GM23338 (cell line): ENCODE data around the gene PCDHA7. TPM values are rescaled to one million over a fixed set of nuclear protein-coding genes. Genes with fewer than 3 reads are reported as not detected.

Experiments
- ATAC-seq: fragments of 200-7000 bp; cut with Tn5 transposase; 3 replicates; pipeline ENCODE4 v1.9.1; 2020
- DNase-seq: peaks from one replicate; pipeline ENCODE4 v3.0.0-alpha.2; 2015; ENCODE audit warnings: low spot score
- H2AFZ ChIP-seq: fragments of 200-600 bp; sonication (generic); 2 replicates; pipeline ENCODE4 v1.8.0; 2016; ENCODE audit warnings: antibody characterized with exemption, mild to moderate bottlenecking, moderate library complexity
- H3F3A ChIP-seq: fragments of 200-600 bp; sonication (generic); replicated peaks from 2 replicates; pipeline ENCODE4 v1.8.0; 2017; ENCODE audit warnings: antibody characterized with exemption, mixed run types, low read depth
- H3K27ac ChIP-seq: fragments of 200-600 bp; sonication (generic); 2 replicates; pipeline ENCODE4 v1.6.1; 2016; ENCODE audit warnings: low read depth
- H3K27me3 ChIP-seq: fragments of 200-600 bp; sonication (generic); 2 replicates; pipeline ENCODE4 v1.8.0; 2016; ENCODE audit warnings: mild to moderate bottlenecking, mixed run types, moderate library complexity; ENCODE audit not compliant: insufficient read depth
- H3K36me3 ChIP-seq: fragments of 200-600 bp; sonication (generic); 2 replicates; pipeline ENCODE4 v1.8.0; 2016; ENCODE audit warnings: mild to moderate bottlenecking; ENCODE audit not compliant: insufficient read depth
- H3K4me1 ChIP-seq: fragments of 200-600 bp; sonication (generic); 2 replicates; pipeline ENCODE4 v1.8.0; 2016; ENCODE audit warnings: mild to moderate bottlenecking, moderate library complexity; ENCODE audit not compliant: insufficient read depth
- H3K4me2 ChIP-seq: fragments of 200-600 bp; sonication (generic); 2 replicates; pipeline ENCODE4 v1.7.1; 2017; ENCODE audit warnings: mixed run types
- H3K4me3 ChIP-seq: fragments of 200-600 bp; sonication (generic); 2 replicates; pipeline ENCODE4 v1.6.1; 2016; ENCODE audit warnings: mixed run types
- H3K79me2 ChIP-seq: fragments of 200-600 bp; sonication (generic); replicated peaks from 2 replicates; pipeline ENCODE4 v1.8.0; 2017; ENCODE audit warnings: mild to moderate bottlenecking; ENCODE audit not compliant: insufficient read depth
- H3K9me2 ChIP-seq: fragments of 200-600 bp; sonication (generic); 2 replicates; pipeline ENCODE4 v1.8.0; 2017; ENCODE audit not compliant: insufficient read depth
- H4K20me1 ChIP-seq: fragments of 200-600 bp; sonication (generic); replicated peaks from 2 replicates; pipeline ENCODE4 v1.8.0; 2017; ENCODE audit warnings: mild to moderate bottlenecking; ENCODE audit not compliant: insufficient read depth
- H3K27ac Mint-ChIP-seq: 2 replicates; pipeline ENCODE4 v1.8.0; 2020; ENCODE audit warnings: inconsistent platforms, mild to moderate bottlenecking, moderate library complexity, mixed read lengths
- H3K27me3 Mint-ChIP-seq: 3 replicates; pipeline ENCODE4 v1.8.0; 2022; ENCODE audit warnings: low read depth, mild to moderate bottlenecking, moderate library complexity, mixed read lengths, inconsistent platforms; ENCODE audit not compliant: insufficient read depth, poor library complexity
- H3K36me3 Mint-ChIP-seq: 3 replicates; pipeline ENCODE4 v1.8.0; 2021; ENCODE audit warnings: low read depth, mild to moderate bottlenecking, inconsistent platforms, moderate library complexity, mixed read lengths
- H3K4me1 Mint-ChIP-seq: 3 replicates; pipeline ENCODE4 v1.8.0; 2020; ENCODE audit warnings: mild to moderate bottlenecking, inconsistent platforms, mixed read lengths
- H3K4me3 Mint-ChIP-seq: 3 replicates; pipeline ENCODE4 v1.8.0; 2021; ENCODE audit warnings: moderate library complexity, mild to moderate bottlenecking, inconsistent platforms, mixed read lengths
- H3K9me3 Mint-ChIP-seq: 3 replicates; pipeline ENCODE4 v1.8.0; 2020; ENCODE audit warnings: moderate library complexity, mild to moderate bottlenecking, inconsistent platforms, mixed read lengths
- STAT1 ChIP-seq: IDR thresholded peaks from one replicate; pipeline ENCODE4 v1.6.1; 2016; ENCODE audit warnings: antibody characterized with exemption; ENCODE audit not compliant: unreplicated experiment
- ZNF331 ChIP-seq: fragments of 250-450 bp; sonication (Bioruptor Pico); IDR thresholded peaks from 2 replicates; pipeline ENCODE4 v1.5.0; 2020; ENCODE audit warnings: low read depth, mild to moderate bottlenecking, moderate library complexity
- polyA plus RNA-seq: library from polyadenylated mRNA; unstranded; fragments of >200 nt; fragmentation: Nextera tagmentation; extraction: Ambion mirVana; gene quantifications from 2 replicates; pipeline ENCODE4 v1.2.1, GENCODE V29; 2016
- total RNA-seq: library from RNA; depleted of rRNA; stranded (reverse); fragments of >200 nt; shearing (Covaris generic); gene quantifications from 2 replicates; pipeline ENCODE4 v1.2.3, GENCODE V29; 2014
- TF ChIP-seq, protein P1 (sequence below): IDR thresholded peaks from one replicate; pipeline ENCODE4 v1.6.1; 2018; ENCODE audit warnings: antibody characterized with exemption; ENCODE audit not compliant: unreplicated experiment
- TF ChIP-seq, protein P2 (sequence below), 2 experiments: fragments of 200-600 bp in 1 of 2; sonication (generic) in 1 of 2; conservative IDR thresholded peaks; 2 replicates each; pipeline versions ENCODE4 v1.5.1 to v1.6.1; 2016 to 2017; ENCODE audit warnings: antibody characterized with exemption in 2 of 2, low read depth in 2 of 2, mild to moderate bottlenecking in 2 of 2, moderate library complexity in 1 of 2

Gene PCDHA7
- total and polyA plus RNA-seq, 2 experiments from 2014 or later: 1.7 to 6.9 TPM

DNA sequence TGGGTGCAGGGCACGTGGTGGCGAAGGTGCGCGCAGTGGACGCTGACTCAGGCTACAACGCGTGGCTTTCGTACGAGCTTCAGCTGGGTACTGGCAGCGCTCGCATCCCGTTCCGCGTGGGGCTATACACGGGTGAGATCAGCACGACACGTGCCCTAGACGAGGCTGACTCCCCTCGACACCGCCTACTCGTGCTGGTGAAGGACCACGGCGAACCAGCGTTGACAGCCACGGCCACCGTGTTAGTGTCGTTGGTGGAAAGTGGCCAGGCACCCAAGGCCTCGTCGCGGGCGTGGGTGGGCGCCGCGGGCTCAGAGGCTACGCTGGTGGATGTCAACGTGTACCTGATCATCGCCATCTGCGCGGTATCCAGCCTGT lies 37.4 kb upstream of the PCDHA7 start:
- no peaks in the 10 kb centered on the region for H3K79me2 ChIP-seq
- no peaks in the 10 kb centered on the region for H3K4me1 Mint-ChIP-seq
- no peaks in the 10 kb centered on the region for H3K36me3 ChIP-seq
- H3F3A ChIP-seq: no peaks in the 10 kb centered on the region
- H3K27me3 Mint-ChIP-seq: no peaks in the 10 kb centered on the region
- no peak overlapping the region for H3K27ac ChIP-seq
- H3K27ac Mint-ChIP-seq: no peak overlapping the region
- no peak overlapping the region for H3K4me3 Mint-ChIP-seq
- peaks cover 35% of the 10 kb centered on the region for H3K9me3 Mint-ChIP-seq
- H3K9me2 ChIP-seq: no peaks in the 10 kb centered on the region
- TF ChIP-seq STAT1 (no peak), ZNF331 (CRISPR knock-in tag) (no peak)
- H3K4me1 ChIP-seq: no peaks in the 10 kb centered on the region
- ATAC-seq: no peak
- DNase-seq: no peak
- no peak overlapping the region for H2AFZ ChIP-seq
- H3K4me3 ChIP-seq: no peak overlapping the region
- H3K4me2 ChIP-seq: no peak overlapping the region
- no peaks in the 10 kb centered on the region for H4K20me1 ChIP-seq
- peaks cover 34% of the 10 kb centered on the region for H3K36me3 Mint-ChIP-seq
- no peaks in the 10 kb centered on the region for H3K27me3 ChIP-seq

DNA sequence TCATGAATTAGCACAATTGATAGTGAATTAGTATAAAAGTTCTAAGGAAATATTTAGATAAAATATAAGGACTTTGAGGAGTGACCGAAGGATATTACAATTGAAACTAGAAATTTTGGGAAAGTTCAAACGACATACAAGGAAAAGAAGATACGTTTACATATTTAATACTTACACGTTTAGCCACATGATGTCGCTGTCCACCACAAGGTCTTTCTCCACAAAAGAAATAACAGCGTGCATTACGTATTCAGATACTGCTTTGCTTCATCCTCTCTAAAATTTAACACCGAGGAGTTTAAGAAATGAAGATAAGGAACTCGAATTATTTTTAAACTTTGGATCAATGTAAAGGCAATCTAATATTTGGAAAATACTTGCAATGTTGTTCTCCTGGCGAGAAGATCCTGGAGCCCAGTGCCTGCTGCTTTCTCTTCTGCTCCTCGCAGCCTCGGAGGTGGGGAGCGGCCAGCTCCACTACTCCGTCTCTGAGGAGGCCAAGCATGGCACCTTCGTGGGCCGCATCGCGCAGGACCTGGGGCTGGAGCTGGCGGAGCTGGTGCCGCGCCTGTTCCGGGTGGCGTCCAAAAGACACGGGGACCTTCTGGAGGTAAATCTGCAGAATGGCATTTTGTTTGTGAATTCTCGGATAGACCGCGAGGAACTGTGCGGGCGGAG lies 33.1 kb upstream of the PCDHA7 start, which contains the start of gene PCDHA3:
TSS of gene PCDHA3 (plus strand) at position 242 of the 678 bp plus-strand sequence.
- peak within 1 kb of the TSS; percentile 50 for H3K4me3 ChIP-seq
- no peaks in the 10 kb centered on the region for H3F3A ChIP-seq
- H3K27ac Mint-ChIP-seq: no peak within 1 kb of the TSS
- H3K4me1 ChIP-seq: no peaks in the 10 kb centered on the region
- H3K4me1 Mint-ChIP-seq: no peaks in the 10 kb centered on the region; the same call in 1 of the 3 replicates
- ATAC-seq (no peak), DNase-seq (peak; percentile 74)
- no peaks in the 10 kb centered on the region for H3K9me2 ChIP-seq
- TF ChIP-seq, protein P1, sequence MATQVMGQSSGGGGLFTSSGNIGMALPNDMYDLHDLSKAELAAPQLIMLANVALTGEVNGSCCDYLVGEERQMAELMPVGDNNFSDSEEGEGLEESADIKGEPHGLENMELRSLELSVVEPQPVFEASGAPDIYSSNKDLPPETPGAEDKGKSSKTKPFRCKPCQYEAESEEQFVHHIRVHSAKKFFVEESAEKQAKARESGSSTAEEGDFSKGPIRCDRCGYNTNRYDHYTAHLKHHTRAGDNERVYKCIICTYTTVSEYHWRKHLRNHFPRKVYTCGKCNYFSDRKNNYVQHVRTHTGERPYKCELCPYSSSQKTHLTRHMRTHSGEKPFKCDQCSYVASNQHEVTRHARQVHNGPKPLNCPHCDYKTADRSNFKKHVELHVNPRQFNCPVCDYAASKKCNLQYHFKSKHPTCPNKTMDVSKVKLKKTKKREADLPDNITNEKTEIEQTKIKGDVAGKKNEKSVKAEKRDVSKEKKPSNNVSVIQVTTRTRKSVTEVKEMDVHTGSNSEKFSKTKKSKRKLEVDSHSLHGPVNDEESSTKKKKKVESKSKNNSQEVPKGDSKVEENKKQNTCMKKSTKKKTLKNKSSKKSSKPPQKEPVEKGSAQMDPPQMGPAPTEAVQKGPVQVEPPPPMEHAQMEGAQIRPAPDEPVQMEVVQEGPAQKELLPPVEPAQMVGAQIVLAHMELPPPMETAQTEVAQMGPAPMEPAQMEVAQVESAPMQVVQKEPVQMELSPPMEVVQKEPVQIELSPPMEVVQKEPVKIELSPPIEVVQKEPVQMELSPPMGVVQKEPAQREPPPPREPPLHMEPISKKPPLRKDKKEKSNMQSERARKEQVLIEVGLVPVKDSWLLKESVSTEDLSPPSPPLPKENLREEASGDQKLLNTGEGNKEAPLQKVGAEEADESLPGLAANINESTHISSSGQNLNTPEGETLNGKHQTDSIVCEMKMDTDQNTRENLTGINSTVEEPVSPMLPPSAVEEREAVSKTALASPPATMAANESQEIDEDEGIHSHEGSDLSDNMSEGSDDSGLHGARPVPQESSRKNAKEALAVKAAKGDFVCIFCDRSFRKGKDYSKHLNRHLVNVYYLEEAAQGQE: no peak
- TF ChIP-seq, protein P2, sequence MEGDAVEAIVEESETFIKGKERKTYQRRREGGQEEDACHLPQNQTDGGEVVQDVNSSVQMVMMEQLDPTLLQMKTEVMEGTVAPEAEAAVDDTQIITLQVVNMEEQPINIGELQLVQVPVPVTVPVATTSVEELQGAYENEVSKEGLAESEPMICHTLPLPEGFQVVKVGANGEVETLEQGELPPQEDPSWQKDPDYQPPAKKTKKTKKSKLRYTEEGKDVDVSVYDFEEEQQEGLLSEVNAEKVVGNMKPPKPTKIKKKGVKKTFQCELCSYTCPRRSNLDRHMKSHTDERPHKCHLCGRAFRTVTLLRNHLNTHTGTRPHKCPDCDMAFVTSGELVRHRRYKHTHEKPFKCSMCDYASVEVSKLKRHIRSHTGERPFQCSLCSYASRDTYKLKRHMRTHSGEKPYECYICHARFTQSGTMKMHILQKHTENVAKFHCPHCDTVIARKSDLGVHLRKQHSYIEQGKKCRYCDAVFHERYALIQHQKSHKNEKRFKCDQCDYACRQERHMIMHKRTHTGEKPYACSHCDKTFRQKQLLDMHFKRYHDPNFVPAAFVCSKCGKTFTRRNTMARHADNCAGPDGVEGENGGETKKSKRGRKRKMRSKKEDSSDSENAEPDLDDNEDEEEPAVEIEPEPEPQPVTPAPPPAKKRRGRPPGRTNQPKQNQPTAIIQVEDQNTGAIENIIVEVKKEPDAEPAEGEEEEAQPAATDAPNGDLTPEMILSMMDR (conservative IDR thresholded peaks at IDR 0.05; ENCODE audit: low read depth in 2 of 2): peak; percentile 63 to 67
- H3K9me3 Mint-ChIP-seq: peaks cover 25% of the 10 kb centered on the region
- no peak within 1 kb of the TSS for H3K27ac ChIP-seq
- H3K4me3 Mint-ChIP-seq: no peak within 1 kb of the TSS
- peaks cover 48% of the 10 kb centered on the region for H3K36me3 Mint-ChIP-seq
- H3K27me3 ChIP-seq: no peaks in the 10 kb centered on the region
- no peaks in the 10 kb centered on the region for H3K27me3 Mint-ChIP-seq
- peak within 1 kb of the TSS; percentile 61 for H3K4me2 ChIP-seq
- peak within 1 kb of the TSS; percentile 15; the same call in 1 of the 2 replicates for H2AFZ ChIP-seq
- H4K20me1 ChIP-seq: no peaks in the 10 kb centered on the region
- no peaks in the 10 kb centered on the region for H3K79me2 ChIP-seq
- no peaks in the 10 kb centered on the region for H3K36me3 ChIP-seq
